DMS53 (cell line): ENCODE data around the gene UBTD2.
"Not testable (repeated sequence)": the region's sequence is repeated elsewhere in the genome, so short reads cannot be mapped to it uniquely, and the experiment has no call there.

Source experiments
- DNase-seq: peaks from one replicate; lab custom pipeline; 2025; lab: John Stamatoyannopoulos, UW

The UBTD2 gene

GRCh38 chr5:172248637-172249036 lies 34.9 kb downstream of the UBTD2 start:
- no peak for DNase-seq

DNA sequence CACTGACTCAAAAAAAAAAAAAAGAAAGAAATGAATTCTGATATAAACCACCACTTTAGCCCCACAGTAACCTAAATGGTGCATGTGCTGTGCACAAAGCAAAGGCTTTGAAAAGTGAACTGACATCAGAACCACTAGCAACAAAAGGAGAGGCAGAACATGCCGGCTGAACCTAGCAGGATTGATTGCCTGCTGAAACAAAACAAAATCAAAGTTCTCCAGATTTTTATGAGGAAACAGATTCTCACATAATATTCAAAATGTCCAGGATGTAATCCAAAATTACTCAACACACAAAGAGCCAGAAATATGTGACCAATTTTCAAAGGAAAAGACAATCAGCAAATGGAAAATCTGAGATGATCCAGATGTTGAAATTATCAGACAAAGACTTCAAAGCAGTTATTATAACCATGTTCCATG lies 37.9 kb downstream of the UBTD2 start:
- no peak for DNase-seq

- DNase-seq: no peak
Measured at GRCh38 chr5:172245046-172245445, 38.5 kb downstream of the UBTD2 start.

- DNase-seq: no peak
Measured at GRCh38 chr5:172243302-172243701, 40.3 kb downstream of the UBTD2 start.

DNA sequence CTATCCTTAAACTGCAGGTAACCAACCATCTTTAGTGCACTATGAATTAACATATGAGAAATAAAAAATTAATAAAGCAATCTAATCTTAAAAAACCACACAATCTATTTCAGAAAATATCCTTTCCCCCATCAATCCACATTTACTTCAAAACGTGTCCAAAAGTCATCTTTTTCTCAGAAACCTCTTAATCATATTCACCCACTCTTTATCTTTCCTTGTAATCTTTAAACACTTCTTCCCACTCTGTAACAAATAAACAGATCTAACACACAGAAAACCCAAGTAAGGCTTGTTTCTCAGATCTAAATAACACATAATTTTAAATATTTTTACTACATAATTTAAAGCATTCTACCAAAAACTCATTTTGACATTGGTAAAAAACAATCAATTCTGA lies 45.2 kb downstream of the UBTD2 start:
- DNase-seq: no peak

GRCh38 chr5:172235827-172236736 lies 47.5 kb downstream of the UBTD2 start:
- peak; percentile 23 for DNase-seq

GRCh38 chr5:172235132-172235780 lies 48.3 kb downstream of the UBTD2 start:
- peak; percentile 48 for DNase-seq

DNA sequence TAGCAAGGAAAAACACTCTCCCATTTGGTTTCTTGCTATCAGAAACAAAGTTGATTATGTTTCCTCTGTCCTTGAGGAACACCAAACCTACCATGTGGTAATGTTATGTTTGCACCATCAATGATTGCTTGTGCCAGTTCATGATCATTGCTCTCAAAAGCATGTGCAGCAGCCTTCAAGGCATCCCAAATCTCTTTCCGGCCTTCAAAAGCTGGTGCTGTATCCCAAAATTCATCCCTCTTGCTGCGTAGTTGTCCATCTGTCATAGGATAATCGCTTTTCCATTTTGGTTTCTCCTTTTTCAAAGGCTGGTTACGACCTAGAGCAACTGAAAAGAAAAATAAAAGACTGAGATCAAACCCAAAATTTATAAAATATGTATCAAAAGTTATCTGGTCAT lies 49.5 kb downstream of the UBTD2 start:
- DNase-seq: no peak

DNA sequence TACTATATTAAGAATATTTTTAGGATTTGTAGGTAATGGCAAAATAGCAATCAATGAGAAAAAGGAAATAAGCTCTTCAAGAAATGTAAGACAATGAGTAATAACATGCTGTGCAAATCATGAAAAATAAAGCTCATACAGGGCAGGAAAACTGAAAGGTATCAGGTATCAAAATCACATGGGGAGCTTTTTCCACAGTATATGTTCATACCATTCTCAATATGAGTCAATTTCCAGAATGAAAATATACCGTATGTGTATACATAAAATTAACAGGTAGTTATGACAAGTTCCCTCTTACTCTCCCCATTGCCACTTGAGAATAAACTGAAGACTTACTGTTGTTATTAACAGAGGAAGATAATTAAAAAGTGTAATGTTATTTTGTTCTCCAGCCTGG lies 53.7 kb downstream of the UBTD2 start:
- no peak for DNase-seq

- peak; percentile 14 for DNase-seq
Measured at GRCh38 chr5:172224996-172225395, 58.6 kb downstream of the UBTD2 start.

DNA sequence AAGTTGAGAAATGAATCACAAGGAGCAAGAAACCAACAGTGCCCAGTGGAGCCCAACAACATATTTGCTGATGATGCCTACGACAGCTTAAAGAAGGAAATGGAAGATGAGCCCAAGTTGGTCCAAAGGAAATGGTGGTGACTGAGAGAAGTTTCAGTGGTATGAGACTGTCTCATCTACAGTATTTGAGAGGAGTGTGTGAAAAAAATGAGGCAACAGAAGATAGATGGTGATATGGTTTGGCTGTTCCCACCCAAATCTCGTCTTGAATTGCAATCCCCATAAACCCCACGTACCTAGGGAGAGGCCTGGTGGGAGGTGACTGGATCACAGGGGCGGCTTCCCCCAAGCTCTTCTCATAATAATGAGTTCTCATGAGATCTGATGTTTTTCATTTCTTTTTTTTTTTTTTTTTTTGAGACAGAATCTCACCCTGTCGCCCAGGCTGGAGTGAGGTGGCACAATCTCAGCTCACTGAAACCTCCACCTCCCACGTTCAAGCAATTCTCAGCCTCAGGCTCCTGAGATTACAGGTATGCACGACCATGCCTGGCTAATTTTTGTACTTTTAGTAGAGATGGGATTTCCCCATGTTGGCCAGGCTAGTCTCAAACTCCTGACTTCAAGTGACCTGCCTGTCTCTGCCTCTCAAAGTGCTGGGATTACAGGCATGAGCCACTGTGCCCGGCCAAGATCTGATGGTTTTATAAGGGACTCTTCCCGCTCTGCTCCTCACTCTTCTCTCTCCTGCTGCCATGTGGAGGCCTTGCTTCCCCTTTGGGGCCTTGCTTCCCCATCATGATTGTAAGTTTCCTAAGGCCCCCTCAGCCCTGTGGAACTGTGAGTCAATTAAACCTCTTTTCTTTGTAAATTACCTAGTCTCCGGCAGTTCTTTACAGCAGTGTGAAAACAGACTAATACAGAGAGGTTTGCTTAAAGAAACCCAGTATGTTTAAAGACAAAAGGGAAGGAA lies 59.4 kb downstream of the UBTD2 start:
- DNase-seq: no peak

DNA sequence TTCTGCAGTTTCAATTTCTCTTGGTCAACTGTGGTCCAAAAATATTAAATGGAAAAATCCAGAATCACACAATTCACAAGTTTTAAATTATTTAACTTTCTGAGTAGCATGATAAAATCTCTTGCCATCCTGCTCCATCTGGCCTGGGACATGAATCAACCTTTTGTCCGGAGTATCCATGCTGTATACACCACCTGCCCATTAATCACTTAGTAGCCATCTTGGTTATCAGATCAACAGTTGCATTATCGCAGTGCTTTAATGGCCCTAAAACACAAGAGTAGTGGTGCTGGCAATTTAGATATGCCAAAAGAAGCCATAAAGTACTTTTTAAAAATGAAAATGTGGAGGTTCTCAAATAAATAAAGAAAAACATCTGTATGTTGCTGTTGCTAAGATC lies 64.3 kb downstream of the UBTD2 start:
- DNase-seq: no peak

DNA sequence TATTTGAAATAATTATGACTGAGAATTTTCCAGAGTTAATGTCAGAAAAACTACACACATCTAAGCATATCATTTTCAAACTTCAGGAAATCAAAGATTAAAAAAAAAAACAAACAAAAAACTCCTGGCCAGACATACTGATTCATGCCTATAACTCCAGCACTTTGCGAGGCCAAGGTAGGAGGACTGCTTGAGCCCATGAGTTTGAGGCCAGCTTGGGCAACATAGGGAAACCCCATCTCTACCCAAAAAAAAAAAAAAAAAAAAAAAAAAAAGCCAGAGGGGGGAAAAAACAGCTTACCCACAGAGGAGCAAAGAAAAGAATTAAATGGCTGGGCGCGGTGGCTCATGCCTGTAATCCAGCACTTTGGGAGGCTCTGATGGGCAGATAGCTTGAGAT lies 67.2 kb downstream of the UBTD2 start:
- no peak for DNase-seq

DNA sequence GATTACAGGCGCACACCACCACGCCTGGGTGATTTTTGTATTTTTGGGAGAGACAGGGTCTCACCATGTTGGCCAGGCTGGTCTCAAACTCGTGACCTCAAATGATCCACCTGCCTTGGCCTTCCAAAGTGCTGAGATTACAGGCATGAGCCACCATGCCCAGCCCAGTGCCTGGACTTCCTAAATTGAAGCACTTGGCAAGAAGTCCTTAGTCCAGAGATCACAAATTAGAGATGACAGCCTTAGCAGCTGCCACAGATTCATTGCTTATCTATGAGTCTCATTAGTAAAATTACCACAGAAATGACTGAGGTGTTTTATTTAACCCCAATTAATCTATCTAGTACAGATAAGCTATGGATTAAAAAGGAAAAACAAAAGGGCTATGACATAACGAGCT lies 70.4 kb downstream of the UBTD2 start:
- no peak for DNase-seq

DNA sequence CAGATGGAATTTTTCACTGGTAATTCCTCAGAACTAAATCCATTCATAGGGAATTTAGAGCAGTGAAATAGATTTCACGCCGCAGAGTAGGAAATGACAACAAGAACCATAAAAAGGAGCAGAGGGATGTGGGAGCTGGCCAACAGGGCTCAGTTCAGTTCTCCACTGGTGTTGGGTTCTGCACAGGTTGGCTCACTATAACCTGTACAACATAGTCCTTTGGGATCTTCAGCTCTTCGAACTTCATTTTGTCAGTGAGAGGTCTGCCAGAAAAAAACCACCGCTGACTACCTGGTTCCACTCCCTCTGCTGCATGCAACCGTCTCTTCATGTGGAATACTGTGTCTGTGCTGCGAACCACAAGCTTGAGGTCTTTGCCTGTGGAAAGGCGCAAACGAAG lies 71.9 kb downstream of the UBTD2 start:
- DNase-seq: no peak

DNA sequence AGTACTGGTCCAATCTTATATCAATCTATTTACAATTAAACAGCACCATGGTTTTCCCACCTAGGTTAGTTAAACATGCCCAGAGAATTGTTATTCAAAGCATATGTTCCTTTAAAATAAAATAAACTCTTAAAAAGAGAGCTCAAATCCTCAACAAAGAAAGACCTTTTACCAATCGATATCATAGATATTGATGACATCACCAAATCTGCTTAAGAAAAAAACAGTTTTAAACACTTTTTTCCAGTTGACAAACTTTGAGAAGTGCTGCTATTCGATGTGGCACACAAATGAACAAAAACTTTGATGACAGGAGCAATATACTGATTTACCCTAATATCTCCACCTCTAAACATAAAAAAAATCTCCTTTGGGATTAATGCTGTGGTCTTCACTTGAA lies 73.8 kb downstream of the UBTD2 start:
- no peak for DNase-seq

GRCh38 chr5:172207511-172207910 lies 76.1 kb downstream of the UBTD2 start:
- DNase-seq: no peak

DNA sequence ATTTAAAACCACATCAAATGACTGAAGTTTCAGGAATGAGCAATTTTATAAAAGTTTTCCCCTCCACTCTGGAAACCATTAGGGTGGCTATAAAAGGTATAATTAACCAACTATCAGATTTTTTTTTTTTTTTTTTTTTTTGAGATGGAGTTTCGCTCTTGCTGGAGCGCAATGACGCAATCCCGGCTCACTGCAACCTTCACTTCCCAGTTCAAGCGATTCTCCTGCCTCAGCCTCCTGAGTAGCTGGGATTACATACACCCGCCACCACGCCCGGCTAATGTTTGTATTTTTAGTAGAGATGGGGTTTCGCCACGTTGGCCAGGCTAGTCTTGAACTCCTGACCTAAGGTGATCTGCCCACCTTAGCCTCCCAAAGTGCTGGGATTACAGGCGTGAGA lies 77.6 kb downstream of the UBTD2 start:
- not testable (repeated sequence) for DNase-seq

DNA sequence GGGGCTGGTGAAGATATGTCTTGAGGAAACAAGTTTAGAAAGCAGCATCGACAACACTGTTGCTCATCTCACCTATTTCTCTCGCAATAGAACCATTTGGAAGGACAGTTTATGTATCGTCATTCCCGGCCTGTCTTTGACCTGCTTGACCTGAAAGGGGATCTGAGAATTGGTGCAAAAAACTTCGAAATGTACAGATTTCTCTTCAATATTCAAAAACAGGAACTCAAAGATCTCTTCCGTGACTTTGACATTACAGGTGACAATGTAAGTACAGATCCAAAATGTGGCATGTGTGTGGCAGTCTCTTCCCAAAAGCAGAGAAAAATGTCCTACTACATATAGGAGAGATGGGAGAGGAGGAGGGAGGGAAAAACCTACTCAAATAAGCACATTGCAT lies 83.1 kb downstream of the UBTD2 start:
- no peak for DNase-seq

DNA sequence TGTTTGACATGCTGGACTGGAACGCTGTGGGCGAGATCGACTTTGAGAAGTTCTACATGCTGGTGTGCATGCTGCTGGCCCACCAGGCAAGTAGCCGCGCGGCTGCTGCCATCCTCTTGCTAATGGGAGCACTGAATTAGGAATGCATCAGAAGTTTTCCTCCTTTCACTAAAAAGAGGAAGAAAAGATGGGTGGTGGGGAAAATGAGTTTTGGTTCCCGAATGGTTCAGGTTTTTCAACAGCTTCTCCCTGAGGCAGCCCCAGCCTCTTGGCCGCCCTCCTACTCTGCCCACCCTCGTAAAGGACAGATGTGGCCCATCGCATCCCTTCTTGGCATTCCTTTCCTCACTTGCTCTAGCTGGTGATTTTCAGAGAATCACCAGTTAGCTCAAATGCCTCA lies 84.1 kb downstream of the UBTD2 start:
- no peak for DNase-seq

DNA sequence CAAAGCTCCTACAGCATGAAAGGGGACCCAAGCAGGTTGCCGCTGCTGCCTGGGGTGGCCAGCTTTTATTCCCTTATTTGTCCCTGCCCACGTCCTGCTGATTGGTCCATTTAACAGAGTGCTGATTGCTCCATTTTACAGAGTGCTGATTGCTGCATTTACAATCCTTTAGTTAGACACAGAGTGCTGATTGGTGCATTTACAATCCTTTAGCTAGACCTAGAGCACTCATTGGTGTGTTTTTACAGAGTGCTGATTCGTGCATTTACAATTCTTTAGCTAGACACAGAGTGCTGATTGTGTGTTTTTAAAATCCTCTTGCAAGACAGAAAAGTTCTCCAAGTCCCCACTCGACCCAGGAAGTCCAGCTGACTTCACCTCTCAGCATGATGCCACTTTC lies 85.8 kb downstream of the UBTD2 start:
- DNase-seq: not testable (repeated sequence)
